H1 (cell line): ENCODE measurements around the gene ZDHHC19. TPM values are rescaled to one million over a fixed set of nuclear protein-coding genes. Genes with fewer than 3 reads are reported as not detected.

Experiments
- RAD21 ChIP-seq, 2 experiments: IDR thresholded peaks in 1 of 2; conservative IDR thresholded peaks in 1 of 2; 2 replicates each; pipeline ENCODE4 v1.6.1; 2011; ENCODE audit warnings: low read depth in 2 of 2, low read length in 2 of 2, improper control_type of control experiment in 1 of 2, inconsistent platforms in 1 of 2, mild to moderate bottlenecking in 1 of 2, moderate library complexity in 1 of 2
- TBP ChIP-seq: IDR thresholded peaks from 2 replicates; pipeline ENCODE4 v1.6.1; 2011; ENCODE audit warnings: low read depth, low read length, improper control_type of control experiment
- polyA plus RNA-seq, 7 experiments: library from polyadenylated mRNA; depleted of rRNA in 3 of 7; stranded (reverse) in 5 of 7; unstranded in 2 of 7; fragments of >200 nt in 5 of 7; fragments of 200-250 nt in 2 of 7; gene quantifications; 1 replicate in 5 of 7; 2 replicates in 1 of 7; 4 replicates in 1 of 7; pipeline versions ENCODE4 v1.2.1 to v1.2.3, GENCODE V29; 2011 to 2013; ENCODE audit warnings: missing spikeins in 2 of 7, mixed read lengths in 2 of 7
- total RNA-seq: library from RNA; stranded (reverse); fragmentation: NEBNext Ultra II Directional; extraction: Animal tissue kit (Norgen Biotek cat#: 25700); gene quantifications from 2 replicates; pipeline ENCODE4 v1.2.1, GENCODE V29; 2021

ZDHHC19 gene
- total and polyA plus RNA-seq, 2 of the 8 experiments (the other 6 are each of a cell fraction or from before 2014, with no cell fraction given): 2.5 to 4.1 TPM

DNA sequence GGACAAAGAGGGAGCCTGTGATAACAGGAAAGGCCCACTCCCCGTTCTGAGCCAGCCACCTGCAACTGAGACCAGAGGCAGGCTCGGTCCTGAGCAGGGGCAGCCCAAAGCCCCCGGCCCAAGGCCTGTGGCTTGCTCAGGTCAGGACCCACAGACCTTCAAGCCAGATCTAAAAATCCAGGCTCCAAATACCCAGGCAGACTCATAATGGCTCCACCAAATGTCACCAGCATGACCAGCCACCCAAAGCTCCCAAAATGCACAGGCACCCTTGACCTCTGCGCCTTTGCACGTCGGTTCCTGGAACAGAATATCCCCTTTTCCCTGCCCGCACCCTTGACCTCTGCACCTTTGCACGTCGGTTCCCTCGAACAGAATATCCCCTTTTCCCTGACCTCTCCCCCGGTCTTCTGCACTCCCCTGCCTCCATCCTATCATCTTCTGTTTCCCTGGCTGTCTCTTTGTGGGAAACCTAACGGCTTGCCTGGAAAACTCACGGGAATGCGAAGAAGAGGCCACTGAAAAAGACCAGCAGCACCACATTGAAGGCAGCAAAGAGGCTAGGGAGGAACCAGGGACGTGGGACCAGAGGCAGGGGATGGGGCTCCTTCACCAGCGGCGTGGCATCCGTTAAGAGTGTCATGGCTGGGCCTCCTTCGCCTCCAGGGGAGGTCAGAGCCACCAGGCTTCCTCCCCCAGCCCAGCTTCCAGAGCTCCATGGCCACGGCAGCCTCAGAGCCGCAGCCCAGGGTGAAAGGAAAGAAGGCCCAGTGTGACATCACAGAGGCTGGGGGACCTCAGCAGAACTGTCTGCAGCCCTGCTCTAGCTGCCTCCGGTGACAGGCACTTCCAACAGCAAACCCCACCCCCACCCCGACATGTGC, at the start of gene ZDHHC19 (continued):
- no peak for TF ChIP-seq RAD21 (IDR thresholded peaks at IDR 0.05 in 1 of 2, conservative IDR thresholded peaks at IDR 0.05 in 1 of 2; ENCODE audit: low read depth in 2 of 2, low read length in 2 of 2)
- no peak for TF ChIP-seq TBP
